HT1080 (cell line): ENCODE results near the gene SLC27A2. TPM values are rescaled to one million over a fixed set of nuclear protein-coding genes. Genes with fewer than 3 reads are reported as not detected.
A peak's percentile ranks its signal among the peaks of the same experiment; 100 is the strongest.

Experiments
- DNase-seq: peaks from one replicate; pipeline ENCODE4 v3.0.0-alpha.2; 2015; ENCODE audit warnings: low read depth
- total RNA-seq: library from RNA; depleted of rRNA; stranded (reverse); fragments of >200 nt; shearing (Covaris generic); gene quantifications from 2 replicates; pipeline ENCODE4 v1.2.3, GENCODE V29; 2014

The SLC27A2 gene
- total RNA-seq, 1 experiment from 2014 or later, result not detected

GRCh38 chr15:50189633-50190032 is 7.6 kb downstream of the SLC27A2 start:
- no peak for DNase-seq

GRCh38 chr15:50190166-50190570 is 8.2 kb downstream of the SLC27A2 start:
- DNase-seq, result no peak

DNA sequence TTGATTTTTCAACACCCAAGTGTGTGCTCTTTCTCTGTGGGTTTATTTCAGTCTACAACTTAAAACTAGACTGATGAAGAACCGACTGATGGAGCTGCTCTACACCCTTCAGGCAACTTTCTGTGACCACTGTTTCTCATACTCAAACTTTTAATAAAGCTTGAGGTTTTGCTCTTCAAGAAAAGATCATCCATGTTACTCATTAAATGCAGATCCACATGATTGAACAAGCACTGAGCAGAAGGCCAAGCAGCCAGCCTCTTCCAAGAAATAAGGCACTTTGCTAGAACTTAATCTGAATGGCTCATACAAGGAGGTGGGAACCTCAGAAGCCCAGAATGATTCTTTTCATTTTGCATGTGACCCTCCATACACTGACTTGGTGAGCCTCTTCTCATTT is 8.7 kb downstream of the SLC27A2 start:
- no peak for DNase-seq

GRCh38 chr15:50192164-50192563 is 10.2 kb downstream of the SLC27A2 start:
- DNase-seq, result no peak

DNA sequence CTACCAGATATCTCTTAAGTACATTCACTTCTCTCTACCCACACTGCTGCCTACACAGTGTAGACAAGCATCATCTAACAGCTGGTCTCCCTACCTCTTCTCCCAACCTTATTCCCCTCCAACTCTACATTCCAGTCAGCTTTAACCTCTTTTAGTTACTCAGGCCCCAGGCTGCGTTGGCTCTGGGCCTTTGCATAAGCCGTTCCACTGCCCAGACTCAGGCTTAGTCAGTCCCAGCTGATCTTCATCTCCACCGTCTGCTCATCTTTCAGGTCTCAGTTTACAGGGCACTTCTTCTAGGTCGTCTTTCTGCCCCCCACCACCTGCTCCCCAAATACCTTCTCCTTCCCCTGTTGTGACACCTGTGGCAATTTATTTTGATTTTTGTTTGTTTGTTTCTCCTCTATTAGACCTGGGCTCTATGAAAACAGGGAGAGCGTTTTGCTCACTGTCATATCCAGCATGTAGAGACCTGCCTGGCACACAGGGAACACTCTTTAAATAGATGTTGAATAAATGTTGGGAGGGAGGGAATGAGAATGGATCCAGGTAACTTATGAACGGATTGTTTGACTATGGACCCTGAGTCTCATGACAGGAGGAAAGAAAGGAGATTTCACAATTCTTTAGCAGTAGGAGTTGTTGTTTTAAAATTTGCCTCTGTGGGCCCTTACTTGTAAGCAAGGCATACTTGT is 11.1 kb downstream of the SLC27A2 start:
- DNase-seq, result no peak

DNA sequence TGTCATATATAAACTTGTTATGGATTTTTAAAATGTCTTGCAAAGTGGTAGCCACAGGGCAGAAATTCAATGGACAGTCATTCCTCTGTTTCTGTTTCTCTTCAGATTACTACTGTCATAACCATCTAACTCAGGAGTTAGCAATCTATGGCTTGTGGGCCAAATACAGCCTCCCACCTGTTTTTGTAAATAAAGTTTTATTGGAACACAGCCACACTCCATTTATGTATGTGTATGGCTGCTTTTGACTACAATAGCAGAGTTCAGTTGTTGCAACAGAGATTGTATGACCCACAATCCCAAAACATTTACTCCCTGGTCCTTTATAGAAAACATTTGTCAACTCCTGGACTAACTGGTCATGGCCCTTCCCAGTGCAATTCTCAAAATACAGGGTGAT is 20.0 kb downstream of the SLC27A2 start:
- no peak for DNase-seq

DNA sequence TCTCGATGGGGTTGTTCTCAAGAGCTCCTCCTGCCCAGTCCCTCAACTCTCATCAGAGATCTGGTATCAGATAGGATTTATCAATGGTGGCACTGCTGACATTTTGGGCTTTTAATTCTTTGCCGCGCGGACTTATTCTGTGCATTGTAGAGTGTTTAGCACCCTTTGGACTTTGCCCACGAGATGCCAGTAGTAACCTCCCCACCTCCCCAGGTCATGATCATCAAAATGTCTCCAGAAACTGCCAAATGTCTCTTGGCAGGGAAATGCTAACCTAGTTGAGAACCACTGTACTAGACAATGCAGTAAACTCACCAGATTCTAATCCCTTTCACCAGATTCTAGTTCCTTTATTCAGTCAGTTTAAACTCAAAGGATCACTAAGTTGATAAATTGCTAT is 24.0 kb downstream of the SLC27A2 start:
- no peak for DNase-seq

- DNase-seq, result no peak
These were observed 27.8 kb downstream of the SLC27A2 start for GRCh38 chr15:50209809-50210208.

- no peak for DNase-seq
These were observed 28.6 kb downstream of the SLC27A2 start for GRCh38 chr15:50210462-50211157.

DNA sequence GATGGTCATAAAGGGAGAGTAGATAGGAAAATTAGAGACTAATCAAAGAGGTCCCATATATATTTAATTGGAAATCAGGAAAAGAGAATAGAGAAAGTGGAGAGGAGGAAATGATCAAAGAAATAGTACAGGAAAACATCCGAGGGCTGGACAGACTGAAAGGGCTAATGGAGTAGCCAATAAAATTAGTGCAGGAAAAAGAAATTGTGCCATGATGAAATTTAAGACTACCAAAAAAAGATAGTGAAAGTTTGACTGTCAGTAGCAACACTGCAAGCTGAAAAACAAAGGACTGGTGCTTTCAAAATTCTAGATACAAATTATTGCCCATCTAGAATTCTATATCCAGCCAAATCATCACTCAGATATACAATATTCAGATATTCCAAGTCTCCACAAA is 36.3 kb downstream of the SLC27A2 start:
- DNase-seq, result no peak

GRCh38 chr15:50218691-50219090 is 36.7 kb downstream of the SLC27A2 start:
- no peak for DNase-seq

- DNase-seq, result peak; percentile 38
These were observed 37.8 kb downstream of the SLC27A2 start for GRCh38 chr15:50219820-50220219.

DNA sequence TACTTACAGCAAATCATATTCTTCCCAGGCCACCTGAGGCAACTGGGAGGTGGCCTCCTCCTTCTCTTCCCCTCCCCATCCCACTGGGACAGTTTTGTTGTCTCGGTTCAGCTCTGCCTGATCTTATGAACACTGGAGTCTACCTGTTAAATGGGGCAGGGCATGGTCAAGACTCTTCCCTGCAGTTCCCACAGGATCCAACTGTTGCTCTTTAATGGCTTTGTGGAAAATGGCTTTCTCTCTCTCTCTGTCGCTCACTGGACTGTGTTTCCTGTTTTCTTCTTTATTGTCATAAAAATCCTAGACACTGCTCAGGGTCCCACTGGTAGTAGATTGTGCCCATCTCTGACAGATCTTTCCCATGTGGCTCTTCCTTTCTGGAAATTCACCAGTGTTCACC is 40.2 kb downstream of the SLC27A2 start:
- DNase-seq, result no peak

DNA sequence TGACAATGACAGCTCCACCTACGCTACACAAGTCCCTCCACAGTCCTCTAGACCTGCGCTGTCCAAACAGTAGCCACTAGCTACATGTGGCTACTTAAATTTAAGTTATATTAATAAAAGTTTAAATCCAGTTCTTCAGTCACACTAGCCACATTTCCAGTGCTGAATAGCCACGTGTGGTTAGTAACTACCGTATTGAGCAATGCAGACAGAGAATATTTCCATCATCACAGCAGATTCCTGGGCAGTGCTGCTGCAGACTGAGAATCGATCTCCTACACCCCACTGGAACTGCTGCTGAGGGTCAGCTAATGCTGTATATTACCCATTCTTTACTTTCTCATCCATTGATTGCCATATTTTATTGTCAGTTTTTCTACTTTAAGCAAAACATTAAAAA is 42.6 kb downstream of the SLC27A2 start:
- no peak for DNase-seq

DNA sequence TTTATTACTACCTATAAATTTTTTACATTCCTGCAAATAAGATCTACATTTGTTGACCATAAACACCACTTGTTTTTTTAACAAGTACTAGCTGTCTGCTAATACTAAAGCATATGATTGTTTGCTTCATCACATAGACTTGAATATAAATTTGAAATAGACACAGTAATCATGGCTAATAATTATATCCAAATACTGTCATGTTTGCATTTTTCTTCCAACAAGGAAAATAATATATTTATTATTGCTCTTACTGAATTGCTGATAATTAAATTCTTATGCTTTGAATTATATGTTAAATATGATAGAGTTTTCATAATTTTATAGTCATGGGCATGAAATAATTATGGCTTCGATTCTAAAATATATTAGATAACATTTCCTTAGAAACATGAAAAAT is 43.1 kb downstream of the SLC27A2 start:
- DNase-seq, result no peak

- no peak for DNase-seq
These were observed 43.9 kb downstream of the SLC27A2 start for GRCh38 chr15:50225938-50226337.

DNA sequence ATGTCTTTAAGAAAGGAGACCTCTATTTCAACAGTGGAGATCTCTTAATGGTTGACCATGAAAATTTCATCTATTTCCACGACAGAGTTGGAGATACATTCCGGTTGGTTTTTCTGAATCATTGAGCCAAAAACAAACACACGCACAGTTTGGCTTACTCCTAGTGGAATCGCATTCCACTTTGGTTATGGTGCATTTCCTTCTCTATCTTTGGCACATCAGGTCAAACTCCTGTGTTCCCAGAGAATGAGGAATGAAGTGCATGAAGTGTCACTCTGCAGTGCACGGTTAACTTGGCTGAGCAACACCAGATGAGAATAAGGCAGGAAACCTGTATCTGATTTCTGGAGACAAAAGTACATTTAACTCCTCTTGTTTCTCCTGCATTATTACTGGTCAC is 45.1 kb downstream of the SLC27A2 start:
- peak; percentile 50 for DNase-seq

DNA sequence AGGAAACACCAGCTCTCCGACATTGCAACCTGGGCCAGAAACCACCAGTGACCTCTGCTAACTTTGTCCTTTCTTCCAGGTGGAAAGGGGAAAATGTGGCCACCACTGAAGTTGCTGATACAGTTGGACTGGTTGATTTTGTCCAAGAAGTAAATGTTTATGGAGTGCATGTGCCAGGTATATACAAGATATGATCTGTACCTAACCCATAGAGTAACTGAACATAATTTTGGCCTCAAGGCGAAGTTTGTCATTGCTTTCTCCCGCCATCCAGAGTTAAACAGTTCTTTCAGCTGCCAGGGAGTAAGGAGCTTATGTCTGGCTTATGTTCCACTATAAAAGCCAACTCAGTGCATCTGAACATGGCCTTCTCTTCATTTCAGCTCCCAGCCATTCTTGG is 46.9 kb downstream of the SLC27A2 start:
- DNase-seq, result no peak

DNA sequence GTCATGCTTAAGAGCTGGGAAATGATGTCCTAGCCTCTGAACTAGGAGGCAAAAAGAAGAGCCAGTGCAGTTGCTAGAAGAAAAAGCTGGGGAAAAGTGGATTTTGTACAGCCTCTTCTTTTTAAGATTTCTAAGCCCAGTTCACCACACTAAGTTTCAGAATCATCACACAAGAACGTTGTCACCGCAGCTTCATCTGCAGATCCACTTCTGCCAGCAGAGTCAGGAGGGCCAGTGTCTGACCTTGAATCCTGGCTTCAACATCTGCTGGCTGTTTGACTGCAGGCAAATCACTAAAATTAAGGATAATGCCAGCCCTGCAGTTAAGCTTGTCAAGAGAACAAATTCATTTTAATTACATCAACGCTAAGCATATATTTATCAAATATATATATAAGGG is 47.3 kb downstream of the SLC27A2 start:
- no peak for DNase-seq

DNA sequence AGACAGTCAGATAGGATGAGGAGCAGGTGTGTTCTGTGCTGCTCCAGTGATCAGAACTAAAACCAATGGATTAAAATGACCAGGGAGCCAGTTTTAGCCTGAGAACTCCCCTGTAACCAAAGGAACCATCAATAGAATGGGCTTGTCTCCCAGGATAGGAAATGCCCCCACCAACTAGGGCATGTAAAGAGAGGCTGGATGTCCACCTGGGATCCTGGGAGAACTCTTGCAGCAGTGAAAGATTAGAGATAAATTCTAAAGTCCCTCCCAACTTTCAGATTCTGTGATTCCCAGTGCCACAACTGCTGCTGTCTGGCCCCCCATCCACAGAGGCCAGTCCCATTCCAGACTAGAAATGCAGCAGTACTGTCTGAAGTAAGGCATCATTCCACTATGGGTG is 49.8 kb downstream of the SLC27A2 start:
- no peak for DNase-seq

GRCh38 chr15:50232791-50233190 is 50.8 kb downstream of the SLC27A2 start:
- no peak for DNase-seq

DNA sequence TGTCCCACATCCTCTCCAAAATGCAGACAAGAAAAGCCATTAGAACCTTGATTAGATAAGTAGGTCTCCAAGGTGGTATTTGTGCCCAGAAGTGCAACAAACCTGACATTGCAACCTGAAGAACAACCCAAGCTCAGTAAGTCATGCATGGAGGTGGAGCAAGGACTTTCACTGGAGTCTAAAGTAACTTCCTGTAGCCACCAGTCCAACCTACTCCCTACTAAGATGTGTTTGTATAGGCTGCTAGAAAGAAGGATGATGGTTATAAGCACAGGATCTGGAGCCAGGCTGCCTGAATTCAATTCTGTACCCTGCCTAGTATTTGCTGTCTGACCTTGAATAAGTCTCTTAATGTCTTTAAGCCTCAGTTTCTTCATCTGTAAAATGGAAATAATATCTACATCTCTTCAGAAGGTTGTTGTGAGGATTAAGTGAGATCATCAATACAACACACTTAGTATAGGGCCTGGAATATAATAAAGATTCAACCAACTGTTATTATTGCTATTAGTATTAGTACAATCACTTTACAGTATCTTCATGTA is 51.3 kb downstream of the SLC27A2 start:
- DNase-seq, result no peak

DNA sequence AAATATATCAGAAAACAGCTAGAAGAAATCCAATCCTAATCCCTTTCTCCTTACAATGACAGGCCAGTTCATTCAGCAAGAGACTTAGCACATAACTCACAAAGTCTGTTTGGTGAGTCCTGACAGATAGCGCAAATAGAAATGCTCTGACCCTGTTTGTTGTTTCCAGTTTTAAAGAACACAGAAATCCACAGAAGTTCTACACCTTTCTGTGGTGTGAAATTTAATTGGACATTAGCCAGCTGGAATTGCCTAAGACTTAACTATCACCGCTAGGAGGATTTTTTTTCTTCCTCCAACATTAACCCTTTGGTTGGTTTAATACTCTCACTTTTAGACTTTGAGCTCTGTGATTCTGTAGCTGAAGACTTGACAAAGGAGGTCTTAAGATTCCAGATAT is 52.8 kb downstream of the SLC27A2 start:
- DNase-seq, result no peak
